HepG2 (cell line): Measurements from ENCODE around the gene UBAP1L.
"Not testable (repeated sequence)": the region's sequence is repeated elsewhere in the genome, so short reads cannot be mapped to it uniquely, and the experiment has no call there.

Experiments used
- CTCF ChIP-seq: sonication (generic); formaldehyde crosslinking; IDR thresholded peaks from 2 replicates; pipeline ENCODE4 v1.5.0; 2020; ENCODE audit warnings: mild to moderate bottlenecking, missing genetic modification reagents, moderate library complexity
- PCBP1 ChIP-seq: fragments of 200-400 bp; formaldehyde crosslinking; IDR thresholded peaks from 2 replicates; pipeline ENCODE4 v1.6.1; 2017; ENCODE audit warnings: mild to moderate bottlenecking, low read depth, low read length, borderline replicate concordance
- SMC3 ChIP-seq: IDR thresholded peaks from 2 replicates; pipeline ENCODE4 v1.6.1; 2011; ENCODE audit warnings: low read length, improper control_type of control experiment
- TFAP4 ChIP-seq: sonication (generic); IDR thresholded peaks from 2 replicates; pipeline ENCODE4 v1.6.1; 2016; ENCODE audit warnings: low read depth, borderline replicate concordance
- TRIM24 ChIP-seq: sonication (generic); formaldehyde crosslinking; IDR thresholded peaks from 2 replicates; pipeline ENCODE4 v1.8.0; 2022; ENCODE audit warnings: mild to moderate bottlenecking, missing genetic modification reagents
- ZBTB34 ChIP-seq: sonication (generic); formaldehyde crosslinking; IDR thresholded peaks from 2 replicates; pipeline ENCODE4 v1.8.0; 2022; ENCODE audit warnings: mild to moderate bottlenecking, missing genetic modification reagents
- ZNF18 ChIP-seq: sonication (generic); formaldehyde crosslinking; IDR thresholded peaks from 2 replicates; pipeline ENCODE4 v1.8.0; 2022; ENCODE audit warnings: mild to moderate bottlenecking, missing genetic modification reagents; ENCODE audit not compliant: insufficient replicate concordance
- TF ChIP-seq, protein P1 (sequence below): sonication (generic); formaldehyde crosslinking; IDR thresholded peaks from 2 replicates; pipeline ENCODE4 v1.4.0; 2020; ENCODE audit warnings: mild to moderate bottlenecking, missing genetic modification reagents
- TF ChIP-seq, protein P2 (sequence below): sonication (generic); formaldehyde crosslinking; IDR thresholded peaks from 2 replicates; pipeline ENCODE4 v1.4.0; 2020; ENCODE audit warnings: mild to moderate bottlenecking, missing genetic modification reagents
- TF ChIP-seq, protein P3 (sequence below): sonication (generic); formaldehyde crosslinking; IDR thresholded peaks from 2 replicates; pipeline ENCODE4 v1.4.0; 2020; ENCODE audit warnings: missing genetic modification reagents

DNA sequence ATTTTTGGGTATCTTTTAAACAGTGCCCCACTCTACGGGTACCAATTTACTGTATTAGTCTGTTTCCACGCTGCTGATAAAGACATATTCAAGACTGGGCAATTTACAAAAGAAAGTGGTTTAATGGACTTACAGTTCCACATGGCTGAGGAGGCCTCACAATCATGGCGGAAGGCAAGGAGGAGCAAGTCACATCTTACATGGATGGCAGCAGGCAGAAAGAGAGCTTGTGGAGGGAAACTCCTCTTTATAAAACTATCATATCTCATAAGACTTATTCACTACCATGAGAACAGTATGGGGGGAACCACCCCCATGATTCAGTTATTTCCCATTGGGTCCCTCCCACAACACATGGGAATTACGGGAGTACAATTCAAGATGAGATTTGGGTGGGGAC, 22.9 kb upstream of the UBAP1L start:
- TF ChIP-seq ZBTB34 (CRISPR knock-in tag); CTCF (CRISPR knock-in tag); SMC3; PCBP1; TFAP4; ZNF18 (CRISPR knock-in tag); TRIM24 (CRISPR knock-in tag): not testable (repeated sequence)
- TF ChIP-seq, protein P1, sequence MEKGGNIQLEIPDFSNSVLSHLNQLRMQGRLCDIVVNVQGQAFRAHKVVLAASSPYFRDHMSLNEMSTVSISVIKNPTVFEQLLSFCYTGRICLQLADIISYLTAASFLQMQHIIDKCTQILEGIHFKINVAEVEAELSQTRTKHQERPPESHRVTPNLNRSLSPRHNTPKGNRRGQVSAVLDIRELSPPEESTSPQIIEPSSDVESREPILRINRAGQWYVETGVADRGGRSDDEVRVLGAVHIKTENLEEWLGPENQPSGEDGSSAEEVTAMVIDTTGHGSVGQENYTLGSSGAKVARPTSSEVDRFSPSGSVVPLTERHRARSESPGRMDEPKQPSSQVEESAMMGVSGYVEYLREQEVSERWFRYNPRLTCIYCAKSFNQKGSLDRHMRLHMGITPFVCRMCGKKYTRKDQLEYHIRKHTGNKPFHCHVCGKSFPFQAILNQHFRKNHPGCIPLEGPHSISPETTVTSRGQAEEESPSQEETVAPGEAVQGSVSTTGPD (CRISPR knock-in tag): not testable (repeated sequence)
- TF ChIP-seq, protein P2, sequence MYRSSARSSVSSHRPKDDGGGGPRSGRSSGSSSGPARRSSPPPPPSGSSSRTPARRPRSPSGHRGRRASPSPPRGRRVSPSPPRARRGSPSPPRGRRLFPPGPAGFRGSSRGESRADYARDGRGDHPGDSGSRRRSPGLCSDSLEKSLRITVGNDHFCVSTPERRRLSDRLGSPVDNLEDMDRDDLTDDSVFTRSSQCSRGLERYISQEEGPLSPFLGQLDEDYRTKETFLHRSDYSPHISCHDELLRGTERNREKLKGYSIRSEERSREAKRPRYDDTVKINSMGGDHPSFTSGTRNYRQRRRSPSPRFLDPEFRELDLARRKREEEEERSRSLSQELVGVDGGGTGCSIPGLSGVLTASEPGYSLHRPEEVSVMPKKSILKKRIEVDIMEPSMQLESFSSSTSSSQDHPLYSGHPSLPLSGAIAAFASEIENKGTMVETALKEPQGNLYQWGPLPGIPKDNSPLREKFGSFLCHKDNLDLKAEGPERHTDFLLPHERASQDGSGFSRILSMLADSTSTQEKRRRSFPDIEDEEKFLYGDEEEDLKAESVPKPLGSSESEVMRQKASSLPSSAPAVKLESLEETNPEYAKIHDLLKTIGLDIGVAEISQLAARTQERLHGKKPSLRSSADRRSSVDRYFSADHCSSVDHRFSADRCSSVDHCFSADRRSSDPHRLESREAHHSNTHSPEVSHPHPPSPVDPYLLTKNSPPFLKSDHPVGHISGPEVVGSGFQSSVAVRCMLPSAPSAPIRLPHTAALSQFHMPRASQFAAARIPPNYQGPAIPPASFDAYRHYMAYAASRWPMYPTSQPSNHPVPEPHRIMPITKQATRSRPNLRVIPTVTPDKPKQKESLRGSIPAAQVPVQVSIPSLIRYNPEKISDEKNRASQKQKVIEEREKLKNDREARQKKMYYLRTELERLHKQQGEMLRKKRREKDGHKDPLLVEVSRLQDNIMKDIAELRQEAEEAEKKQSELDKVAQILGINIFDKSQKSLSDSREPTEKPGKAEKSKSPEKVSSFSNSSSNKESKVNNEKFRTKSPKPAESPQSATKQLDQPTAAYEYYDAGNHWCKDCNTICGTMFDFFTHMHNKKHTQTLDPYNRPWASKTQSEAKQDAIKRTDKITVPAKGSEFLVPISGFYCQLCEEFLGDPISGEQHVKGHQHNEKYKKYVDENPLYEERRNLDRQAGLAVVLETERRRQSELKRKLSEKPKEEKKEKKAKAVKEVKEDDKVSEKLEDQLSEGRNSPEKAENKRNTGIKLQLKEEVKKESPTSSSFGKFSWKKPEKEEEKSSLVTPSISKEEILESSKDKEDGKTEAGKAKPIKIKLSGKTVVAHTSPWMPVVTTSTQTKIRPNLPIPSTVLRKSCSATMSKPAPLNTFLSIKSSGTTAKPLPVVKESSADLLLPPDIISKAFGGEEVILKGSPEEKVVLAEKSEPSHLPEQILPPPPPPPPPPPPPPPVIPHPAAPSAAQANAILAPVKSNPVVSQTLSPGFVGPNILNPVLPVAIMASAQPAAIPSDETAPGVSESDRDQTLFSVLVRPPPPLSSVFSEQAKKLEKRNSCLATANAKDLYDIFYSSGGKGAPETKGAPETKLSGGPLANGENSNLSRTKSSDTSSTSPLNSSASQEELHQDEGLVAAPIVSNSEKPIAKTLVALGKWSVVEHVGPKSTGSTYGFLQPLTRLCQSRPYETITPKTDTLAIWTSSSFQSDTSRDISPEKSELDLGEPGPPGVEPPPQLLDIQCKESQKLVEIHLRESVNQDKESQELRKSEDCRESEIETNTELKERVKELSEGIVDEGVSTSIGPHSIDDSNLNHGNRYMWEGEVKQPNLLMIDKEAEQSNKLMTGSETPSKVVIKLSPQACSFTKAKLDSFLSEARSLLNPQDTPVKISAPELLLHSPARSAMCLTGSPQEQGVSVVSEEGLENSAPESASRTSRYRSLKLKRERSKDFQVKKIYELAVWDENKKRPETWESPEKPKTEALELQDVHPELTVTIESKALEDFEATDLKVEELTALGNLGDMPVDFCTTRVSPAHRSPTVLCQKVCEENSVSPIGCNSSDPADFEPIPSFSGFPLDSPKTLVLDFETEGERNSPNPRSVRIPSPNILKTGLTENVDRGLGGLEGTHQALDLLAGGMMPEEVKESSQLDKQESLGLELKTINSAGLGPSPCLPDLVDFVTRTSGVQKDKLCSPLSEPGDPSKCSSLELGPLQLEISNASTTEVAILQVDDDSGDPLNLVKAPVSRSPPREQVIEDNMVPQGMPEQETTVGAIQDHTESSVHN (CRISPR knock-in tag): not testable (repeated sequence)
- TF ChIP-seq, protein P3, sequence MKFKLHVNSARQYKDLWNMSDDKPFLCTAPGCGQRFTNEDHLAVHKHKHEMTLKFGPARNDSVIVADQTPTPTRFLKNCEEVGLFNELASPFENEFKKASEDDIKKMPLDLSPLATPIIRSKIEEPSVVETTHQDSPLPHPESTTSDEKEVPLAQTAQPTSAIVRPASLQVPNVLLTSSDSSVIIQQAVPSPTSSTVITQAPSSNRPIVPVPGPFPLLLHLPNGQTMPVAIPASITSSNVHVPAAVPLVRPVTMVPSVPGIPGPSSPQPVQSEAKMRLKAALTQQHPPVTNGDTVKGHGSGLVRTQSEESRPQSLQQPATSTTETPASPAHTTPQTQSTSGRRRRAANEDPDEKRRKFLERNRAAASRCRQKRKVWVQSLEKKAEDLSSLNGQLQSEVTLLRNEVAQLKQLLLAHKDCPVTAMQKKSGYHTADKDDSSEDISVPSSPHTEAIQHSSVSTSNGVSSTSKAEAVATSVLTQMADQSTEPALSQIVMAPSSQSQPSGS (CRISPR knock-in tag): not testable (repeated sequence)
